Measurements from ENCODE around the gene CMTM7.

CMTM7 gene, protein sequence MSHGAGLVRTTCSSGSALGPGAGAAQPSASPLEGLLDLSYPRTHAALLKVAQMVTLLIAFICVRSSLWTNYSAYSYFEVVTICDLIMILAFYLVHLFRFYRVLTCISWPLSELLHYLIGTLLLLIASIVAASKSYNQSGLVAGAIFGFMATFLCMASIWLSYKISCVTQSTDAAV

DNA sequence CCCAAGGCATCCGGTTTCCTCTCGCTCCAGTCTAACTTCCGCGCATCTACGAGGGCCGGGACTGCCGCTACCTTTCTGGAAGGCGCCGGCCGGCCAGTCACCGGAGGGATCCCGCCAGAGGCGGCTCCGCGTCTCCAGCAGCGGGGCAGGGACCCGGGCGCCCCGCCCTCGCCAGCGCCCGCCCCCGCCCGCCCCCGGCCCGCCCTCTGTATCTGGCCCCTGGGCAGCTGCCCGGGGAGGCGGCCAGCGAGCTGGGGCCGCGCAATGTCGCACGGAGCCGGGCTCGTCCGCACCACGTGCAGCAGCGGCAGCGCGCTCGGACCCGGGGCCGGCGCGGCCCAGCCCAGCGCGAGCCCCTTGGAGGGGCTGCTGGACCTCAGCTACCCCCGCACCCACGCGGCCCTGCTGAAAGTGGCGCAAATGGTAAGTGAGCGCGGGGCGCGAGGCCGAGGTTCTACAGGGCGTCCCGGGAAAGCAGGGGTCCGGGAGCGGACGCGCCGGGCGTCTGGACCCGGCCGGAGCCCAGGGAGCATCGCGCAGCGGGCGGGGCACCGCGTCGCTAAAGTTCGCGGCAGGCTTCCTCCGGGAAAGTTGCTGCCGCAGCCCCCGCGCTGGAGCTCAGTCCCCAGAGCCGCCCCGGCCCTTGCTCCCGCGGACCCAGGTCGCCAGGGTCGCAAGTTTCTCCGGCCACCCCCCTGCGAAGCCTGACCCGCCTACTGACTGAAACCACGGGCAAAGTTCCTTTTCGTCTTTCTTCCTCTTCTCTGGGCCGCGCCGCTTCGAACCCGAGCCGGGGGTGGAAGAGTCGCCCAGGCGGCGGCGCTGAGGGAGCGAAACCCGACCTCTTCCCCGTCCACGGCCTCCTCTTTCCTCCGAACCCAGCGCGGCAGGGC is at the start of gene CMTM7:
CMTM7 (plus strand) TSS at position 211 of the 893 bp plus-strand sequence; CDS start at position 265, 54 bp downstream.
- peak; percentile 74 for DNase-seq

DNA sequence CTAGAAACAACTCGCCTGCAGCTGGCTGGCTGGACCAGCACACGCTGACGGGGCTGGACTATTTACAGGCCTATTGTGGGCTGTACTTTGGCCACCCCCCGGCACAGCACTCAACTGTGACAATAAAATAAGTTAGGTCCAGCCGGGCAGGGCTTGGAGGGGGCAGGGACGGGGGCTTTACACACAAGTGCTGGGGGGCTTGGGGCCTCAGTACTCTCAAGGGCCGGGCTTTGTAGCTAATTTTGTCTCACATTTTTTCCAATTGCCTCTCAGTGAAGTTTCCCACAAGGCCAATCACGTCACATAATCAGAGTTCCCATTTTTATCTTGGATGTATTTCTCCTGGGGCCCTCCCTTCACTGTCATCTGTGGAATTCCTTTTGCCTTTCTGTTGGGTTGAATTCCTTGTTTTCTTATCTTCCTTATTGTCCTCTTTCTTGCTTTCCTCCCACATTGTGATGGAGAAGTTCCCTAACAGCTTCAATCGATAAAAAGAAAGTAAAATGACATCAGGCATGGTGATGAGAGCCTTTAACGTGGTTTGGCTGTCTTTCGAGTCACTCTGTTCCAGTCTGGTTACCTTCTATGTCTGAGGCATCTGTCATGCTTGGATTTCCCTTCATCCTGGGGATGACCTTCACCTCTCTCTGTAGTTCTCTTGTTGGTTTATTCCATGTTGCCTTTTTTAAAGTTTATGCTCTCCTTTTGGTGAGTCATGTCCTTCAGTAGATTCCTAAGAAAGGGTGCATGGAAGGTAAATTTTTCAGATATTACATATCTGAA is 44.1 kb upstream of the CMTM7 start:
- DNase-seq, result no peak

DNA sequence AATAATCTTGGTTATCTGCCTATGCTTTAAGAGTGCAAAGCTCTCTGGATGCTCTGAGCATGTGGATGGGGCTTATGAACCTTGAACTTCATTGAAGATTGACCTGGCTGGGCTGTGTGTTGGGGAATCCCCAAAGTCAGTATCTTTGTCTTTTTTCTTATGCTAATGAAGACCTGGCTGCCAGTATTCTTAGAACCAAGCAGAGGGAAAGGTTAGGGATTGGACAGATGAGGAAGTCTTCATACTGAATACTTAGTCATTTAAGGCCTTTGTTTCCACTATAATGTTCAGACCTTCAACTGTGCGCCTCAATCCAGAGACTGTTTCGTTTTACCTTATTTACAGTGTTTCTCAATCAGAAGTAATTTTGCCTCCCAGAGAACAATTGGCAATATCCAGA is 42.5 kb upstream of the CMTM7 start:
- no peak for DNase-seq

DNA sequence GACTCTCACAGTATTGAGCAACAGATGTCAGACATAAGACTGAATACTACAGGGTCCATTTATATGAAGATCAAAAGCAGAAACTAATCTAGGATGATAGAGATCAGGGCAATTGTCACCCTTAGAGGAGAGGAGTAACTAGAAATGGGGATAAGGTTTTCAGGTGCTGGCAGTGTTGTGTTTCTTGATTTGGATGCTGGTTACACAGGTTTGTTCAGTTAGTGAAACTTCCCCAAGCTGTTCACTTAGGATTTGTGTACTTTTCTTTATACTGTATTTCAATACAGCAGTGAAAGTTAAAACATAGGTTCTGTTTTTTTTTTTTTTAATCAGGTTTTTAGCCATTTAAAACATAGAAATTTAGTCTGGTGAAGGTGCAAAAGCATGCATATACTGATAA is 39.1 kb upstream of the CMTM7 start:
- DNase-seq, result no peak

DNA sequence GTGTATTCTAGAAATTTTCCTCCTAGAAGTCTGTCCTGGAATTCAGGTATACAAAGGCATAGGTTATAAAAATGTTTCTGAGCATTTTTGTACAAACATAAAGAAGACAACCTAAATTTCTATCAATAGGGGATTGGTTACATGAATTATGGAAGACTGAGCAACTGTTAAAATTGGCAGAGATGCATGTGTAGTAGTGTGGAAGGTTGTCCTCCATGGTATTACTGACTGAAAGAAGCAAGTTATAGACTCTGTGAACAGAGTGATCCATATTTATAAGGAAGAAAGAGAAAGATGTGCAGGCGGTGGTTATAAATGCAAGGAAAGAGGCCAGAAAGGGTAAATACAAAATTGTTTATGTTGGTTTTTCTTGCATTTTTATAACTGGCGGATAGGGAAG is 38.3 kb upstream of the CMTM7 start:
- DNase-seq, result no peak

DNA sequence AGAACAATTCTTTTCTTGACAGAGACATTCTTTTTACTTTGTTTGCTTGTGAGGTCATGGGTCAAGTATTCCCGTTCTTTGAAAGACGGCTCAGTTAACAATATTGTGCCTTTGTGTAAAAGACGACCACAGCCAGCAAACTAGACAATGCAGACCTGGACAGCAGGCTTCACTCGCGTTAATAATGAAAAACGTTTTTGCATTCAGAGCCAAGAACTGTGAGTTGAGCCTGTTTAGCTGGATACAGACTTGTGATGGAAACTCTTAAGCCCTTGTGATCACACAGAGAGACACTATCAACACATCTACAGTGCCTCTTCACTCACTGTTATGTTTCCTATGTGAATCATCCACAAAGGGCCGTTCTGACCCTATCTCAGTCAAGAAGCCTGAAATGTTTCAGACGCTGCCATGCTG is 37.3 kb upstream of the CMTM7 start:
- no peak for DNase-seq

DNA sequence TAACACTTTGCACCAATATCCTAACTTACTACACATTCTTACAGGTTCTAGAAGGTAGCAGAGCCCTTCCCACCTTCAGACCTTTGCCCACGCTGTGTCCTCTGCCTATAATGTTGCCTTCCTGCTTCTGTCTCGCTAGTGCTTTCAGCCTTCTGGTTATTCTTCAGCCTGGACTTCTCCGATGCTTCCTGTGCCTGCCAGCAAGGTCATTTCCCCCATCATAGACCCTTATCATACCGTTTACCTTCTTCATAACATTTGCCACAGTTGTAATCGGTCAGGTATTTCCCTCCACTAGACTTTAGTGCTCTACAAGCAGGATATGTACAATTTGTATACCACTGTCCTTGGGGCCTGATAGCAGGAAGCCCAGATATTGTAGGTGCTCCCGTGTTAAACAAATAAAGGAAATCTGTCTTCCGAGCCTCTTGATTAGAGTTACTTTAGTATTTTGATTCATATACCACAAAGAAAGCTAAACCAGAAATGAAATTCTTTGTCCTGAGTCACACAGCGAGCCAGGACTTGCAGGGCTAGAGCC is 35.8 kb upstream of the CMTM7 start:
- no peak for DNase-seq

DNA sequence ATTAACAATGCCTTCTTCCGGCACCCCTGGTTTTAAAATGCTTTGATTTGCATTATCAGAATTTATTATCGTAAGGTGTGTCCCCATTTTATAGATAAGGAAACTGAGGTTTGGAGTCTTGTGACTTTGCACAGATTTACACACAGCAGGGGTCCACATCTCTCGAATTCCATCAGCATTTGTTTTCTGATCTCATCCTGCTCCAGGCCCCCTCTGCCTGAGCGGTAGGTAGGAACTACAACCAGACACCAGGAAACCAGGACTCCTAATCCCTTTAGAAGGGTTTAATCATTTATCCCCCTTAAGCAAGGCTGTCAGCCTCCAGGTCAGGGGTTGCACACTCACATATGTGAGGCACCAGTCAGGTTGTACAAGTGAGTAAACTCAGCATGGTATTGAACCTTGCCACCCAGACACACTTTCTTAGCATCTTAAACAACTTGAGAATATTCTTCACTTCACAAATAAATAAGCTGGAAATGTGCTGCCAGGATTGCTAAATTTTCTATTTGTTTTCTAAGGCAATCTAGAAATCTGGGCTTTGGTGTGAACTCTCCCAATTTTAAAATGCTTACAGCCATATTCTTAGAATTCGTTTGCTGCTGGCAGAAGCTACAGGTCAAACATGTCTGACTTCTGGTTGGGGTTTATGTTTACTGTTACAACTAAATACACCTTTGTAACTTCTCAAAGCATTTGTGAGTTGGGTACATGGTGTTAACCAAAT is 31.7 kb upstream of the CMTM7 start:
- DNase-seq, result no peak

DNA sequence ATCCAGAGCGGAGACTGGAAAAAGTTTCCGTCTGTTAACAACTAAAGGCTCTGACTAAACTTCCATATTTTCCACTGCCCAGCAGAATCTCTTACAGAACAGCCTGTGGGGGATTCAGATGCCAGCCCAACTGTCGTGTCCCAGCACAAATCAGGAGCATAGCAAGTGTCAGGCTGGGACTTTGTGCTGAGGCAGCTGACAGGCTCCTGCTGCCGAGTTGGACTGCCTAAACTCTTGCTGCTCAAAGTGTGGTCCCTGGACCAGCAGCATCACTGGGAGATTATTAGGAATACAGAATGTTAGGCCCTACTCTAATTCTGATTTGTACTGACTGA is 31.2 kb upstream of the CMTM7 start:
- DNase-seq, result no peak

DNA sequence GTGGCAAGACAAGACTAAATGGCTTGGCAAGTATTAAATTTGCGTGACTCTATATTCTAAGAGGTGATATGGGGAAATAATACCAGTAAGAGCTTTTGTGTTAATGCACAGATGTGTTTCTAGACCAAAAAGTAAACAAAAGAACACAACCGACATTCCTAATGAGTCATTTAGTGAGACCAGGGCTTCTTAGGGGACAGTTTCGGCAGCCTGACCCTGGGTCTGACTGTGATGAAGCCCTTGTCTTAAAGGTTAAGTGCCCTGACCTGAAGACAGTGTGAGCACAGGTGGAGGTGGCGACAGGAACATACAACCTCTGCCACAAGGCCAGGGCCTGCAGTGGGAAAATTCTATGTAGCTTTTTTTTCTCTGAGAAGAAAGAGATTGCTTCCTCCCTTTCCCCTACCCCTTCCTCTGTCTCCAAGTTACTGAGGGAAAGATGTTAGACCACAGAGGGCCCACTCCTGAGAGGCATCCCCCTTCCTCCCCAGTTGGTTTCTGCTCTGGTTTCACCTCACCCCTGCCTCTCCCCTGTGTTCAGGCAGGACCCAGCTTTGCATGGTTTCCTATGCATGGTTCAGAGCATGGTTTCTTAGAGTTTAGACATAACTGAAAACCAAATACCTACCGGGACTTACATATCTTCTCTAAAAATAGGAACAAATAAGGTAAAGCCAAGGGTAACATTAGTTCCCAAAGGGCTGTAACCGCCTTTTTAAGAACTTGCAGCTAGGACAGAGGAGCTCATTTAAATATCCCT is 24.8 kb upstream of the CMTM7 start:
- no peak for DNase-seq

DNA sequence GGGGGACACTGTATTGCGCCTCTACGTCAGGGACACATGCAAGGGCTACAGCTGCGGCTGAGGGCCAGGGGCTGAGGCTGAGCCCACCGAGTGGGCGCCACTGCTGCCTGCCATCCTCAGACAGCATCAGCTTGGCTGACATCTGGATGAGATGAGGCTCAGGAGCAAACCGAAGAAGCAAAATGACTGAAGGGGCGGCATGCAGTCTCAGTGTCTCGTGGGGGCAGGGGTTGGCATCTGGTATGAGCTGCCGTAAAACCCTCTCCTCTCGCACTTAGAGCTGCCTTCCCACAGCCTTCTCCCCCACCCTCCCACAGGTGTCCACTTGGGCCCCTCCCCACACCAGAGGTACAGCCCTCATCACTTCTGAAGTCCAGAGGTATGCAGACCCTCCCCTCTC is 24.2 kb upstream of the CMTM7 start:
- no peak for DNase-seq

DNA sequence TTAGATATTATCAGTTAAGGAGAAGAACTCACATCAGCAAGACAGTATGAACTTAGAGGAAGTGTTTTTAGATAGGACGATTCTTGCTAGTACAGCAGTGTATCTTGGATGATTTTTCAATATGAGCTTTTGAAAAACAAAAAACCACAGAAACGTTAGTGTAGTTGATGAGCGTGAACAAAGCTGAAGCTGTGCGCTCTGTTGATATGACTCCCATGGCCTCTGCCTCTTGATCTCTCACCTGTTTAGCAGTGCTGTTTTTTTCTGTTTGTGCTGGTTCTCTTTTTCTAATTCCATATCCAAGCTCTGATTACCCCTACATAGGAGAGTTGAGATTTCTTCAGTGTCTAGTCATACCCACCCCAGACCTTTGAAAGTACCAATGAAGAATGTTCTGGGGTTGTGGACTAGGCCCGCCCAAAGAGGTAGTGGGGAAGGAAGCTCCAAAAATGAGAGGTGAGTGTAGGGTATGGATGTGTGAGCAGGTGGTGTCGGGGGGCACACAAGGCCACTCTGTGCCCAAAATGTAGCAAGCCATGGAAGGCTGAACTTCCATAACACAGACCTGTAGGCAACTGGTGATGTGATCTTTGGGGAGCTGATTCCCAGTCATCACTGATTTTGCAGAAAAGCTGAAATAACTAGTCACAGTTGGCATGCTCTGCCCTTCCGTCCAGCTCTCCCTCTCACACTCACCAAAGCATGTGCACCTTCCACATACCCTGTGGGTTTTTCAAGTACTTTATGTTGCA is 20.0 kb upstream of the CMTM7 start:
- peak; percentile 32 for DNase-seq

DNA sequence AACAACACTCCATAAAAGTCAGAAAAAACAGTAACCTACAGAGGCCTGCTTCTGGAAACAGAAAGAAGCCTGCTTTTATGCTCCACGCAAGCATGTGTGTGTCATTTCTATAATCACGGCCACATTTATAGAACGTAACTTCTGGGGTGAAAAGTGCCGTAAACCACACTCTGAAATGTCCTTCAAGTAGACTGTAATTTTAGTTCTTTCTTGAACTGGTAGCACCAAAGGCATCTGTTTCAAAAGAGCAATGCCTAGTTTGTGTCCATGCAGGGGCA is 19.5 kb upstream of the CMTM7 start:
- DNase-seq, result no peak

DNA sequence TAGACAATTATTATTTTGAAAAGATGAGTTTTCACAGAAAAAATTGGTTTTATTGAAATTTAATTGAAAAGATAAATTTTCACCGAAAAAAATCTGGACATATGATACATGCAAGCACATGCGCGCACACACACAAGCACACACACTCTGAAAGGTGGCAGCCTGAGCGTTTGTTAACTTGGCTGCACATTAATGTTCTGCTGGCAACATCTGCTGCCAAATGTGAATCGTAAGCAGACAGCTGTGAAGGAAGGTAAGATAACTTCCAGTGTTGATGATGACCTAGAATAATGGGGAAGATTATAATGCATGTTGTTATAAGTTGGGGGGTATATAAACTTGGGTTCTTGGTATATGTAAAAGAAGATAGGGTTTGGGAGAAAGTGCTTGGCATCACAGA is 18.4 kb upstream of the CMTM7 start:
- no peak for DNase-seq

DNA sequence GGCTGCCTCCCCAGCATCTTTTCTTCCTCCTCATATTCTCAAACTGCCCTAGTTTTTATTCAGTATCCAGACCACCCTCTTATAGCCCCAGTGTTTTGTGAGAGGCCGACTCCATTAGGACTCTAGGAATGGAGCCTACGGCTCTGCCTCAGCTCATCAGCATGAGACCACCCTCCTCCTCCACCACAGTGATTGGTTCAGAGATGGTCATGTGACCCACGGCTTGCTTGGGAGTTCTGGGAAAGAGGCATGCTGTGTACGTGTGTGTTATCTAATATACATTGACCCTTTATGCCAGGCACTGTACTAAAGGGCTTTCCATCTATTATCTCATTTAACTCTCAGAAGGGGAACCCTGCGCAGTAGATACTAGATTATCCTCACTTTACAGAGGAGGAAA is 17.8 kb upstream of the CMTM7 start:
- DNase-seq, result no peak

DNA sequence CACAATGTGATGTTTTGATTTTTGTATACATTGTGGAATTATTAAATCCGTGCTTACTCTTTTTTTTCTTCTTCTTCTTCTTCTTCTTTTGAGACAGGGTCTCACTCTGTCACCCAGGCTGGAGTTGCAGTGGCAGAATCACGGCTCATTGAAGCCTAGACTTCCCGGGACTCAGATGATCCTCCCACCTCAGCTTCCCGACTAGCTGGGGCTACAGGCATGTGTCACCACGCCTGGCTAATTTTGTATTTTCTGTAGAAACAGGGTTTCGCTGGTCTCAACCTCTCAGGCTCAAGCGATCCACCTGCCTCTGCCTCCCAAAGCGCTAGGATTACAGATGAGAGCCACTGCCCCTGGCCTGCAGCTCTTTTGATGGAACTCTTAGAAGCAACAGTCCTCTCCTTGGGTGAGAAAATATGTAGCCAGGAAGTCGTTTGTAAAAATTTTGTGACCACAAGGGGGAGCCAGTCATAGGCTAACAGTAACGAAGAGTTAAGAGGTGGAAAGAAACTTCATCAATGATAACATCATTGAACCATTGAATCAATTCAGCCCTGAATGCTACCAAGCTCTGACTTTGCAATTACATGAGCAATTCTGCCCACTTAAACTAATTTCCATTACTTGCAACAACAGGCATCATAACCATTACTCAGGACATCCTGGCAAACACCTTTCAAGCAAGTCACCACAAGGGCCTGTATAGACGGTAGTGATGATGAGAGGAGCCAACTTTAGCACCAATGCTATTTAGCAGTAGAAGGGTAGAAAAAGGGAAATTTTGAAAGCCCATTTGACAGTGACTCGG is 16.7 kb upstream of the CMTM7 start:
- DNase-seq, result peak; percentile 81

DNA sequence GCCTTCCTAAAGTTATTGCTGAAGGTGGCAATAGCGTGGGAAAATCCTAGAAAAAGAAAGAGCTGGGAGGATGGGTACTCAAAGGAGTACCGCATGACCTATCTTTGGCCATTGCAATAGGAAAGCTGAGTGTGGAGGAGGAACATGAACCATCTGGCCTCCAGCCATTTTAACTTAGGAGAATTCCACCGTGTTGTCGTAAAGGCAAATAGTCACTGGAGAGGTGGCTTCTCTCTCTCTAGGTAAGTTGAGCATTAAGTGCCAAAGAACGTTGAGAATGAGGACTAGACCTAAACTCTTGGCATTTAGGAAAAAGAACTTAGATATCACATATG is 16.1 kb upstream of the CMTM7 start:
- DNase-seq, result no peak

DNA sequence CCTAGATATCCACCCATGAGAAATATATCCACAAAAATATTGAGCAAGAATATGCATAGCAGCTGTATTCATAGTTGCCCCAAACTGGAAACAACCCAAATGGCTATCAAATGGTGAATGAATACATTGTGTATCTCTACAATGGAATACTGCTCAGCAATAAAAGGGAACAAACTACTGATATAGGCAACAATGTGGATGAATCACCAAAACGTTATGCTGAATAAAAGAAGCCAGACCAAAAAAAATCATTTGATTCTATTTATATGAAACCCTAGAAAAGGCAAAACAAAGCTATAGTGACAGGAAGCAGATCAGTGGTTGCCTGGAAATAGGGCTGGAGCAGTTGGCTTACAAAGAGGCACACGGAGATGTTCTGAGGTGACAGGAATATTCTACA is 15.5 kb upstream of the CMTM7 start:
- no peak for DNase-seq

DNA sequence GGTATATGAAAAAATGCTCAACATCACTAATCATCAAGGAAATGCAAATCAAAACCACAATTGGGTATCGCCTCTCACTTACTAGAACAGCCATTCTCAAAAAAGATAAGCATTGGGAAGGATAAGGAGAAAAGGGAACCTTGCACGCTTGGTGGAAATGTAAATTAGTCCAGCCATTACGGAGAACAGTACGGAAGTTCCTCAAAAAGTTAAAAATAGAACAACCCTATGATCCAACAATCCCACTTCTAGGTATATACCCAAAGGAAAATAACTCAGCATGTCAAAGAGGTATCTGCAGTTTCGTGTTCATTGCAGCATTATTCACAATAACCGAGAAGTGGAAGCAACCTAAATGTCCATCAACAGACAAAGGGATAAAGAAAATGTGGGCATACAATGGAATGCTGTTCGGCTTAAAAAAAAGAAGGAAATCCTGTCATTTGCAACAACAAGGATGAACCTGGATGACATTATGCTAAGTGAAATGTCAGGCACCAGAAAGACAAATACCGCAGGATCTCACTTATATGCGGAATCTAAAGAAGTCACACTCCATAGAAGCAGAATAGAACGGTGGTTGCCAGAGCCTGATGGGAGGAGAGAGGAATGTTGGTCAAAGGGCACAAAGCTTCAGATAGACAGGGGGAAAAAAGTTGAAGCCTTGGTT is 11.7 kb upstream of the CMTM7 start:
- DNase-seq, result no peak

DNA sequence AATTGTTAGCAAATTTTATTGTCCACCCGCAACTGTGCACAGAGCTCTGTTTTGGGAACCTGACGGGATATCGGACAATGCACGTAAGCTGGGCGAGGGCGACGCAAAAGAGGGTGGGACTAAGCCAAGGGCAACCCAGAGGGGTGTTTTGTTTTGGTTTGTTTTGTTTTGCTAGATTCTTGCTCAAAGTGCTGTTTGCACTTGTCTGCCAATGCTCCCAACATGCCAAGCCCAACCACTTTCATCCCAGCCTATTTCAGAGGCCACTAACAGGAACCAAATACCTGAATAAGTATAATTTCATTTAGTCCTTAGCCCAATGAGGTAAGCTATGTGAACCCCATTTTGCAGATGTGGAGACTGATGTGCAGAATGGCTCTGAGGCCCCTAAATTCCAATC is 9.7 kb upstream of the CMTM7 start:
- no peak for DNase-seq
